ENCODE data around the gene MDH1B. TPM values are rescaled to one million over a fixed set of nuclear protein-coding genes. Genes with fewer than 3 reads are reported as not detected.

MDH1B gene
- total RNA-seq, 5 donors from 2014 or later (not counting 1 experiment from before 2014, with no cell fraction given) = 0.20 to 0.41 (median 0.34) TPM; not detected in 1

DNA sequence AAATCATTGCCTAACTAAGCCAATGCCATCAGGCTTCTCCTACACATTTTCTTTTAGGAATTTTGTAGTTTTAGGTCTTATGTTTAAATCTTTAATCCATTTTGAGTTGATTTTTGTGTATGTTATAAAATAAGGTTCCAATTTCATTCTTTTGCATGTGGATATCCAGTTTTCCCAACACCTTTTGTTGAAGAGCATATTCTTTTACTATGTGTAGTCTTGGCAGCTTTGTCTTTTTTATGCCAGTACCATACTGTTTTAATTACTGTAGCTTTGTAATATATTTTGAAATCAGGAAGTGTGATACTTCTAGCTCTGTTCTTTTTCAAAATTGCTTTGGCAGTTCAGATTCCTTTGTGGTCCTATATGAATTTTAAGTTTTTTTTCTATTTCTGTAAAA lies 11.3 kb upstream of the MDH1B start:
- Mint-ChIP-seq H3K4me1 (peaks cover 40 to 45% (median 45%) of the 10 kb centered on the region in 3 donors), H3K27me3 (no peaks in the 10 kb centered on the region), H3K36me3 (peaks cover 82% of the 10 kb centered on the region), H3K4me3 (no peak overlapping the region), H3K9me3 (peaks cover 5 to 22% (median 13%) of the 10 kb centered on the region in 3 donors), H3K27ac (no peak overlapping the region)
- no peak for DNase-seq
- ChIA-PET POLR2A (interaction anchor here in 1 of 2 donors (0.6 kb wide), 1 partner anchor 283 kb away, joined by 5 read pairs; no protein-coding TSS in a partner anchor), CTCF (interaction anchor here in 1 of 2 donors (0.9 kb wide), 1 partner anchor 11 kb away, joined by 3 read pairs; the partner anchor contains the start of genes FASTKD2 and MDH1B)
- H3K9me3 ChIP-seq = peaks cover 7% of the 10 kb centered on the region
- H3K4me3 ChIP-seq (ENCODE audit: control insufficient read depth in 1 of 2, extremely low read depth in 1 of 2, low read length in 1 of 2) = no peak overlapping the region
- H3K27me3 ChIP-seq (replicated peaks in 1 of 2; ENCODE audit: control insufficient read depth in 2 of 2, extremely low read depth in 1 of 2, insufficient read depth in 2 of 2, low read length in 1 of 2) = no peaks in the 10 kb centered on the region
- H3K27ac ChIP-seq (ENCODE audit: low read length) = no peak overlapping the region
- H3K36me3 ChIP-seq (ENCODE audit: control insufficient read depth in 2 of 2, extremely low read depth in 1 of 2, insufficient read depth in 1 of 2, low read length in 1 of 2) = peaks cover 11 to 63% of the 10 kb centered on the region in 2 donors
- H3K4me1 ChIP-seq (ENCODE audit: control insufficient read depth in 1 of 2, extremely low read depth in 1 of 2, insufficient read depth in 2 of 2, low read length in 2 of 2) = no peaks in the 10 kb centered on the region
- ATAC-seq (replicated peaks in 1 of 4) = no peak

GRCh38 chr2:206774871-206775270 lies 9.7 kb upstream of the MDH1B start:
- H3K9me3 Mint-ChIP-seq = peaks cover 0 to 10% (median 2%) of the 10 kb centered on the region in 3 donors
- H3K4me1 Mint-ChIP-seq = peaks cover 40 to 44% (median 43%) of the 10 kb centered on the region in 3 donors
- no peak for ATAC-seq (replicated peaks in 1 of 4)
- Histone ChIP-seq H3K27me3 (replicated peaks in 1 of 2; ENCODE audit: control insufficient read depth in 2 of 2, extremely low read depth in 1 of 2, insufficient read depth in 2 of 2, low read length in 1 of 2) (no peaks in the 10 kb centered on the region), H3K4me1 (ENCODE audit: control insufficient read depth in 1 of 2, extremely low read depth in 1 of 2, insufficient read depth in 2 of 2, low read length in 2 of 2) (no peaks in the 10 kb centered on the region), H3K9me3 (peaks cover under 1% of the 10 kb centered on the region), H3K36me3 (ENCODE audit: control insufficient read depth in 2 of 2, extremely low read depth in 1 of 2, insufficient read depth in 1 of 2, low read length in 1 of 2) (peaks cover 11 to 68% of the 10 kb centered on the region in 2 donors), H3K4me3 (ENCODE audit: control insufficient read depth in 1 of 2, extremely low read depth in 1 of 2, low read length in 1 of 2) (no peak overlapping the region), H3K27ac (ENCODE audit: low read length) (no peak overlapping the region)
- POLR2A ChIA-PET = interaction anchor here in 1 of 2 donors (0.5 to 2.0 kb wide), 2 partner anchors 10 to 747 kb away, joined by 6 to 7 read pairs; partner anchors contain the start of genes FASTKD2 and MDH1B
- no peak overlapping the region for H3K27ac Mint-ChIP-seq
- WGBS (ENCODE audit: insufficient coverage) = no CpG with 5 or more reads among the region's 1 CpG
- DNase-seq = no peak
- H3K4me3 Mint-ChIP-seq = no peak overlapping the region
- peaks cover 78% of the 10 kb centered on the region for H3K36me3 Mint-ChIP-seq
- CTCF ChIA-PET = interaction anchor here in 1 of 2 donors (0.6 kb wide), 1 partner anchor 30 kb away, joined by 4 read pairs; no protein-coding TSS in a partner anchor
- no peaks in the 10 kb centered on the region for H3K27me3 Mint-ChIP-seq

GRCh38 chr2:206766057-206766930 lies 1.2 kb upstream of the MDH1B start:
- Mint-ChIP-seq H3K27me3 (no peaks in the 10 kb centered on the region), H3K9me3 (no peaks in the 10 kb centered on the region), H3K36me3 (peaks cover 19% of the 10 kb centered on the region), H3K4me1 (peaks cover 23 to 45% (median 40%) of the 10 kb centered on the region in 3 donors), H3K27ac (peak overlapping the region; percentile 94 to 97), H3K4me3 (peak overlapping the region in 2 of 3 donors; percentile 91 to 93)
- ATAC-seq (replicated peaks in 1 of 4) = no peak
- Histone ChIP-seq H3K9me3 (no peaks in the 10 kb centered on the region), H3K4me3 (ENCODE audit: control insufficient read depth in 1 of 2, extremely low read depth in 1 of 2, low read length in 1 of 2) (peak overlapping the region; percentile 78 to 99), H3K4me1 (ENCODE audit: control insufficient read depth in 1 of 2, extremely low read depth in 1 of 2, insufficient read depth in 2 of 2, low read length in 2 of 2) (peaks cover 18 to 20% of the 10 kb centered on the region in 2 experiments), H3K36me3 (ENCODE audit: control insufficient read depth in 2 of 2, extremely low read depth in 1 of 2, insufficient read depth in 1 of 2, low read length in 1 of 2) (peaks cover 4 to 28% of the 10 kb centered on the region in 2 donors), H3K27me3 (replicated peaks in 1 of 2; ENCODE audit: control insufficient read depth in 2 of 2, extremely low read depth in 1 of 2, insufficient read depth in 2 of 2, low read length in 1 of 2) (peaks cover 0 to 6% of the 10 kb centered on the region in 2 experiments), H3K27ac (ENCODE audit: low read length) (peak overlapping the region; percentile 86)
- ChIA-PET POLR2A (interaction anchor here in 1 of 2 donors (0.7 to 1.0 kb wide), 3 partner anchors 400 to 859 kb away, joined by 3 to 7 read pairs (median 4); partner anchors contain the start of genes CREB1, KLF7 and METTL21A), CTCF (interaction anchor here (0.6 to 1.2 kb wide), 6 partner anchors 14 to 945 kb away, joined by 3 to 16 read pairs (median 4); partner anchors contain the start of gene CCNYL1 (in 1 of the 2))
- DNase-seq = no peak
- WGBS (ENCODE audit: insufficient coverage) = no CpG with 5 or more reads among the region's 12 CpGs

DNA sequence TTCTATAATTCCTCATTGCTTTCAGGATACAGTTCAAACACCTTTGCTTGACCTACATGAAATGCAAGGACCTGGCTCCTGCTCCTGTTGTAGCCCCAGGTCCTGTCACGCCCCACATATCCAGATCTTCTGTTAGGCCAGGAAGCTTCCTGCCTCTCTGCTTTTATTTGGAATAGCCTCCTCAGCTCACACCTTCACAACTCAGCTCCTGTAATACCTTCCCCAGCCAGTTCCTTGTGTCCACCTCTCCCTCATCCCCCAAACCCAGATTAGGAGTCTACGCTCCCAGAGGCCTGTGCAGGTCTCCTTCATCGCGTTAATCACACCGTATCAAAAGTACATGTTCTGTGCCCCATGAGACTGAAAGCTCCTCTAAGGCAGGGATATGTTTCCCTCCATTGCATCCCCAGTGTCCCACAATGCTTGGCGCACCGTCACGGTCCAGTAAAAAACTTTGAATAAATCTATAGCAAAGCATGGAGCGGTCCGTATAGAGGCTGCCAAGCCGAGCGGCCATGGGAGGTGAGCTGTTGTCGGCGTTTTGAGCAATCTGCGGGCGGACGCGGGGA lies 371 bp downstream of the MDH1B start:
- ATAC-seq (replicated peaks in 1 of 4) (no peak), DNase-seq (no peak)
- H3K27ac ChIP-seq (ENCODE audit: low read length) = peak overlapping the region; percentile 86
- H3K4me3 ChIP-seq (ENCODE audit: control insufficient read depth in 1 of 2, extremely low read depth in 1 of 2, low read length in 1 of 2) = peak overlapping the region; percentile 78 to 99
- H3K4me1 Mint-ChIP-seq = peaks cover 23 to 42% (median 38%) of the 10 kb centered on the region in 3 donors
- peaks cover 4 to 16% of the 10 kb centered on the region in 2 donors for H3K36me3 ChIP-seq (ENCODE audit: control insufficient read depth in 2 of 2, extremely low read depth in 1 of 2, insufficient read depth in 1 of 2, low read length in 1 of 2)
- ChIA-PET POLR2A (interaction anchor here (0.5 to 1.3 kb wide), 10 partner anchors 9 to 947 kb away, joined by 3 to 7 read pairs (median 4); partner anchors contain the start of genes CCNYL1 (in 1 of the 2) and CREB1 (in 1 of the 2)), CTCF (interaction anchor here (0.6 to 1.4 kb wide), 12 partner anchors 8 to 1278 kb away, joined by 3 to 7 read pairs (median 4); partner anchors contain the start of gene CCNYL1 (in 1 of the 2))
- WGBS (ENCODE audit: insufficient coverage) = 9% methylated on average over 14 of the region's 18 CpGs
- H3K36me3 Mint-ChIP-seq = peaks cover 10% of the 10 kb centered on the region
- H3K4me3 Mint-ChIP-seq = peak overlapping the region in 2 of 3 donors; percentile 91 to 93
- no peaks in the 10 kb centered on the region for H3K9me3 Mint-ChIP-seq
- no peaks in the 10 kb centered on the region for H3K27me3 Mint-ChIP-seq
- peaks cover 0 to 7% of the 10 kb centered on the region in 2 experiments for H3K27me3 ChIP-seq (replicated peaks in 1 of 2; ENCODE audit: control insufficient read depth in 2 of 2, extremely low read depth in 1 of 2, insufficient read depth in 2 of 2, low read length in 1 of 2)
- peaks cover 18 to 20% of the 10 kb centered on the region in 2 experiments for H3K4me1 ChIP-seq (ENCODE audit: control insufficient read depth in 1 of 2, extremely low read depth in 1 of 2, insufficient read depth in 2 of 2, low read length in 2 of 2)
- H3K27ac Mint-ChIP-seq = peak overlapping the region; percentile 94 to 97
- no peaks in the 10 kb centered on the region for H3K9me3 ChIP-seq

GRCh38 chr2:206756816-206757215 lies 8.3 kb downstream of the MDH1B start:
- Mint-ChIP-seq H3K27me3 (peaks cover 22 to 41% of the 10 kb centered on the region in 2 donors), H3K9me3 (no peaks in the 10 kb centered on the region), H3K36me3 (no peaks in the 10 kb centered on the region), H3K27ac (no peak overlapping the region), H3K4me3 (no peak overlapping the region), H3K4me1 (no peaks in the 10 kb centered on the region)
- H3K36me3 ChIP-seq (ENCODE audit: control insufficient read depth in 2 of 2, extremely low read depth in 1 of 2, insufficient read depth in 1 of 2, low read length in 1 of 2) = no peaks in the 10 kb centered on the region
- no peaks in the 10 kb centered on the region for H3K9me3 ChIP-seq
- DNase-seq (no peak), ATAC-seq (replicated peaks in 1 of 4) (no peak)
- no CpG with 5 or more reads among the region's 1 CpG for WGBS (ENCODE audit: insufficient coverage)
- CTCF ChIA-PET = no interaction called here
- peaks cover 5 to 11% of the 10 kb centered on the region in 2 experiments for H3K27me3 ChIP-seq (replicated peaks in 1 of 2; ENCODE audit: control insufficient read depth in 2 of 2, extremely low read depth in 1 of 2, insufficient read depth in 2 of 2, low read length in 1 of 2)
- no peak overlapping the region for H3K27ac ChIP-seq (ENCODE audit: low read length)
- POLR2A ChIA-PET = interaction anchor here in 1 of 2 donors (0.6 kb wide), 1 partner anchor 370 kb away, joined by 3 read pairs; no protein-coding TSS in a partner anchor
- no peak overlapping the region for H3K4me3 ChIP-seq (ENCODE audit: control insufficient read depth in 1 of 2, extremely low read depth in 1 of 2, low read length in 1 of 2)
- H3K4me1 ChIP-seq (ENCODE audit: control insufficient read depth in 1 of 2, extremely low read depth in 1 of 2, insufficient read depth in 2 of 2, low read length in 2 of 2) = no peaks in the 10 kb centered on the region

- Mint-ChIP-seq H3K27me3 (peaks cover 14 to 32% of the 10 kb centered on the region in 2 donors), H3K9me3 (no peaks in the 10 kb centered on the region), H3K36me3 (no peaks in the 10 kb centered on the region), H3K4me1 (no peaks in the 10 kb centered on the region), H3K4me3 (no peak overlapping the region), H3K27ac (no peak overlapping the region)
- Histone ChIP-seq H3K4me1 (ENCODE audit: control insufficient read depth in 1 of 2, extremely low read depth in 1 of 2, insufficient read depth in 2 of 2, low read length in 2 of 2) (no peaks in the 10 kb centered on the region), H3K27me3 (replicated peaks in 1 of 2; ENCODE audit: control insufficient read depth in 2 of 2, extremely low read depth in 1 of 2, insufficient read depth in 2 of 2, low read length in 1 of 2) (peaks cover 0 to 2% of the 10 kb centered on the region in 2 experiments), H3K9me3 (no peaks in the 10 kb centered on the region), H3K4me3 (ENCODE audit: control insufficient read depth in 1 of 2, extremely low read depth in 1 of 2, low read length in 1 of 2) (no peak overlapping the region), H3K36me3 (ENCODE audit: control insufficient read depth in 2 of 2, extremely low read depth in 1 of 2, insufficient read depth in 1 of 2, low read length in 1 of 2) (no peaks in the 10 kb centered on the region), H3K27ac (ENCODE audit: low read length) (no peak overlapping the region)
- no CpG with 5 or more reads among the region's 2 CpGs for WGBS (ENCODE audit: insufficient coverage)
- POLR2A ChIA-PET = no interaction called here
- DNase-seq (no peak), ATAC-seq (replicated peaks in 1 of 4) (no peak)
- CTCF ChIA-PET = no interaction called here
Observed at GRCh38 chr2:206740800-206741199, 24.3 kb downstream of the MDH1B start.

All from T-cell (primary cell).